A549 (cell line): ENCODE measurements around the gene ZFAND6. TPM values are rescaled to one million over a fixed set of nuclear protein-coding genes. Genes with fewer than 3 reads are reported as not detected.

ENCODE experiments used
- ATAC-seq, 2 experiments: fragments of 200-7000 bp in 1 of 2; fragments of >200 bp in 1 of 2; cut with Nextera tagmentation in 1 of 2; cut with Tn5 transposase in 1 of 2; 3 replicates each; pipeline versions ENCODE4 v1.8.0 to v1.9.1; 2018 to 2020; ENCODE audit warnings: mild to moderate bottlenecking in 1 of 2, moderate library complexity in 1 of 2
- CTCF ChIA-PET: fragments of 300-600 bp; sonication (Branson Sonifier 250); formaldehyde crosslinking; extraction: SDS; loops from one replicate; lab custom pipeline; 2021; ENCODE audit warnings: antibody characterized with exemption, inconsistent platforms; lab: Yijun Ruan, JAX
- POLR2A ChIA-PET: fragments of 350-600 bp; formaldehyde crosslinking; extraction: SDS; loops from one replicate; lab custom pipeline; 2021; ENCODE audit warnings: antibody characterized with exemption, inconsistent platforms; lab: Yijun Ruan, JAX
- DNase-seq, 2 experiments: peaks; one replicate each; pipeline versions ENCODE4 v3.0.0 to v3.0.0-alpha.2; 2011 to 2016; ENCODE audit warnings: low read depth in 1 of 2, low spot score in 1 of 2
- FAIRE-seq: peaks from 2 replicates; lab custom pipeline; 2011; peaks lifted over from hg19 to GRCh38; lab: Jason Lieb, UNC
- H3K27ac ChIP-seq, 2 experiments: fragments of >200 bp; sonication (Bioruptor Twin); formaldehyde crosslinking; 3 replicates each; pipeline ENCODE4 v1.5.1; 2016 to 2017
- H3K4me1 ChIP-seq: fragments of >200 bp; sonication (Bioruptor Twin); formaldehyde crosslinking; 3 replicates; pipeline ENCODE4 v1.6.1; 2016
- H3K4me2 ChIP-seq: fragments of >200 bp; sonication (Bioruptor Twin); formaldehyde crosslinking; 3 replicates; pipeline ENCODE4 v1.6.1; 2016
- H3K4me3 ChIP-seq: fragments of >200 bp; sonication (Bioruptor Twin); formaldehyde crosslinking; 3 replicates; pipeline ENCODE4 v1.5.1; 2016
- H3K9me3 ChIP-seq: fragments of >200 bp; sonication (Bioruptor Twin); formaldehyde crosslinking; 3 replicates; pipeline ENCODE4 v1.6.1; 2016
- BHLHE40 ChIP-seq: IDR thresholded peaks from 2 replicates; pipeline ENCODE4 v1.6.1; 2012; ENCODE audit warnings: low read depth, low read length, inconsistent platforms
- CBX2 ChIP-seq: fragments of 200-600 bp; sonication (generic); IDR thresholded peaks from 2 replicates; pipeline ENCODE4 v1.6.1; 2016; ENCODE audit warnings: low read depth, mild to moderate bottlenecking, borderline replicate concordance
- CBX8 ChIP-seq: fragments of 200-600 bp; sonication (generic); IDR thresholded peaks from 2 replicates; pipeline ENCODE4 v1.6.1; 2016
- CEBPB ChIP-seq, 2 experiments: fragments of >200 bp in 1 of 2; sonication (Bioruptor Twin) in 1 of 2; formaldehyde crosslinking in 1 of 2; IDR thresholded peaks; 2 replicates each; pipeline ENCODE4 v1.6.1; 2012 to 2016
- CHD4 ChIP-seq: fragments of 200-600 bp; sonication (generic); IDR thresholded peaks from 2 replicates; pipeline ENCODE4 v1.6.1; 2016; ENCODE audit warnings: antibody characterized with exemption, mild to moderate bottlenecking, borderline replicate concordance
- E2F6 ChIP-seq: IDR thresholded peaks from 2 replicates; pipeline ENCODE4 v1.6.1; 2012; ENCODE audit warnings: low read depth, borderline replicate concordance
- EHMT2 ChIP-seq: fragments of 200-600 bp; sonication (generic); IDR thresholded peaks from 2 replicates; pipeline ENCODE4 v1.6.1; 2016; ENCODE audit warnings: antibody characterized with exemption, low read depth, mild to moderate bottlenecking, moderate library complexity
- EP300 ChIP-seq, 2 experiments: fragments of >200 bp; sonication (Bioruptor Twin); formaldehyde crosslinking; IDR thresholded peaks; 2 replicates in 1 of 2; 3 replicates in 1 of 2; pipeline ENCODE4 v1.6.1; 2016 to 2017
- ESRRA ChIP-seq: fragments of 150-350 bp; IDR thresholded peaks from 2 replicates; pipeline ENCODE4 v1.6.1; 2014; ENCODE audit warnings: mild to moderate bottlenecking, low read length, borderline replicate concordance
- FOSL2 ChIP-seq, 2 experiments: fragments of 450-650 bp in 1 of 2; fragments of >200 bp in 1 of 2; sonication (Bioruptor Twin) in 1 of 2; formaldehyde crosslinking; IDR thresholded peaks; 2 replicates each; pipeline versions ENCODE4 v1.5.0 to v1.6.1; 2016 to 2020; ENCODE audit warnings: mild to moderate bottlenecking in 1 of 2, moderate library complexity in 1 of 2
- HMGXB4 ChIP-seq: fragments of 250-450 bp; sonication (Bioruptor Pico); IDR thresholded peaks from 2 replicates; pipeline ENCODE4 v1.5.0; 2021; ENCODE audit warnings: mild to moderate bottlenecking, moderate library complexity, borderline replicate concordance
- HOXA7 ChIP-seq: fragments of 250-450 bp; sonication (Bioruptor Pico); IDR thresholded peaks from 2 replicates; pipeline ENCODE4 v1.5.0; 2020; ENCODE audit warnings: mild to moderate bottlenecking, moderate library complexity
- HOXB13 ChIP-seq: fragments of 250-450 bp; sonication (Bioruptor Pico); IDR thresholded peaks from 2 replicates; pipeline ENCODE4 v1.5.0; 2020; ENCODE audit warnings: low read depth, mild to moderate bottlenecking, moderate library complexity
- JUN ChIP-seq, 2 experiments: fragments of >200 bp; sonication (Bioruptor Twin); formaldehyde crosslinking; IDR thresholded peaks; 2 replicates in 1 of 2; 3 replicates in 1 of 2; pipeline ENCODE4 v1.6.1; 2016 to 2017
- JUNB ChIP-seq: fragments of >200 bp; sonication (Bioruptor Twin); formaldehyde crosslinking; IDR thresholded peaks from 2 replicates; pipeline ENCODE4 v1.6.1; 2016
- KDM1A ChIP-seq: fragments of 200-600 bp; sonication (generic); IDR thresholded peaks from 2 replicates; pipeline ENCODE4 v1.6.1; 2016; ENCODE audit warnings: low read depth, mild to moderate bottlenecking
- MAZ ChIP-seq: fragments of 150-350 bp; IDR thresholded peaks from 2 replicates; pipeline ENCODE4 v1.6.1; 2014; ENCODE audit warnings: antibody characterized with exemption, low read depth, low read length, borderline replicate concordance
- NR3C1 ChIP-seq: fragments of >200 bp; sonication (Bioruptor Twin); formaldehyde crosslinking; IDR thresholded peaks from 3 replicates; pipeline ENCODE4 v1.6.1; 2017
- POLR2A ChIP-seq: IDR thresholded peaks from 2 replicates; pipeline ENCODE4 v1.6.1; 2012; ENCODE audit warnings: mild to moderate bottlenecking, low read length
- POLR2AphosphoS2 ChIP-seq: conservative IDR thresholded peaks from 2 replicates; pipeline ENCODE4 v1.6.1; 2012; ENCODE audit warnings: low read length, improper control_type of control experiment, inconsistent platforms
- RAD21 ChIP-seq, 2 experiments: fragments of >200 bp in 1 of 2; sonication (Bioruptor Twin) in 1 of 2; formaldehyde crosslinking in 1 of 2; IDR thresholded peaks in 1 of 2; conservative IDR thresholded peaks in 1 of 2; 2 replicates in 1 of 2; 3 replicates in 1 of 2; pipeline ENCODE4 v1.6.1; 2012 to 2018; ENCODE audit warnings: inconsistent platforms in 1 of 2
- RARB ChIP-seq: fragments of 250-450 bp; sonication (Bioruptor Pico); IDR thresholded peaks from 2 replicates; pipeline ENCODE4 v1.8.0; 2021; ENCODE audit warnings: mild to moderate bottlenecking, moderate library complexity
- RNF2 ChIP-seq: fragments of 200-600 bp; sonication (generic); IDR thresholded peaks from 2 replicates; pipeline ENCODE4 v1.6.1; 2016; ENCODE audit warnings: low read depth, mild to moderate bottlenecking, antibody characterized with exemption, moderate library complexity, borderline replicate concordance
- SREBF2 ChIP-seq: fragments of 450-650 bp; IDR thresholded peaks from 2 replicates; pipeline ENCODE4 v1.6.1; 2014; ENCODE audit warnings: mild to moderate bottlenecking, moderate library complexity
- TFCP2L1 ChIP-seq: fragments of 250-450 bp; sonication (Bioruptor Pico); IDR thresholded peaks from 2 replicates; pipeline ENCODE4 v1.5.0; 2021; ENCODE audit warnings: mild to moderate bottlenecking
- TP53 ChIP-seq: fragments of 250-450 bp; sonication (Bioruptor Pico); IDR thresholded peaks from 2 replicates; pipeline ENCODE4 v1.5.0; 2021; ENCODE audit warnings: mild to moderate bottlenecking, moderate library complexity
- USF2 ChIP-seq: fragments of 450-650 bp; IDR thresholded peaks from 2 replicates; pipeline ENCODE4 v1.6.1; 2014; ENCODE audit warnings: antibody characterized with exemption
- ZFP36 ChIP-seq: fragments of 450-650 bp; IDR thresholded peaks from 2 replicates; pipeline ENCODE4 v1.6.1; 2014; ENCODE audit warnings: borderline replicate concordance; ENCODE audit not compliant: partially characterized antibody
- ZNF302 ChIP-seq: fragments of 250-450 bp; sonication (Bioruptor Pico); IDR thresholded peaks from 2 replicates; pipeline ENCODE4 v1.9.0; 2021; ENCODE audit warnings: inconsistent platforms, mild to moderate bottlenecking, moderate library complexity
- ZSCAN20 ChIP-seq: fragments of 250-450 bp; sonication (Bioruptor Pico); IDR thresholded peaks from 2 replicates; pipeline ENCODE4 v1.8.0; 2022; ENCODE audit warnings: mild to moderate bottlenecking, moderate library complexity
- WGBS: methylation state at CpG from one replicate; pipeline ENCODE4 v1.1.6; 2017; ENCODE audit errors: missing lambda C conversion rate; 5-methylcytosine and 5-hydroxymethylcytosine counted together
- polyA plus RNA-seq, 4 experiments: library from polyadenylated mRNA; depleted of rRNA in 3 of 4; stranded (reverse); fragments of >200 nt; fragmentation: RNase III in 1 of 4; extraction: RNeasy Plus Mini Kit Qiagen cat#74134 plus additional on column Dnase treatment in 1 of 4; gene quantifications; 2 replicates in 3 of 4; 3 replicates in 1 of 4; pipeline ENCODE4 v1.2.3, GENCODE V29; 2011 to 2017
- TF ChIP-seq, protein P1 (sequence below): IDR thresholded peaks from 2 replicates; pipeline ENCODE4 v1.6.1; 2012
- TF ChIP-seq, protein P2 (sequence below): IDR thresholded peaks from 2 replicates; pipeline ENCODE4 v1.6.1; 2012

Gene ZFAND6
- polyA plus RNA-seq, 2 of the 4 experiments (the other 2 are of a cell fraction) = 152 to 307 TPM

GRCh38 chr15:80185152-80185551 is 125.7 kb downstream of the ZFAND6 start:
- WGBS = 87% methylated on average over 2 of the region's 2 CpGs
- no peak for FAIRE-seq
- no peak for ATAC-seq

DNA sequence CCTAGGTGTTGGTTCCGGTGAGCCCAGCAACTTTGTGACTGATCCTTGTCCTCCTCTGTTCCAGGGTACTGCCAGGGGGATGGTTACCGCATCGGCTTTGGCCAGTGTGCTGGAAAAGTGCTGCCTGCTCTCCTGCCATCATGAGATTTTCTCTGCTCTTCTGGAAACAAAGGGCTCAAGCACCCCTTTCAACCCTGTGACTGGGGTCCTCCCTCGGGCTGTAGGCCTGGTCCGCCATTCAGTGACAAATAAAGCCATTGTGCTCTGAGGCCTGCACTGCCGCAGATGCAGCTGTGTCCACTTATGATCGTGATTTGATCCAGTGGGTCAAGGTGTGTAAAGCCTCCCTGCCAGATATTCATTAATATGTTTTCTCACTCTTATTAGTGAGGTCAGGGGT is 126.6 kb downstream of the ZFAND6 start:
- ChIA-PET POLR2A (no interaction called here), CTCF (no interaction called here)
- DNase-seq (no peak), ATAC-seq (no peak), FAIRE-seq (no peak)
- no peaks in the 10 kb centered on the region for H3K9me3 ChIP-seq
- no peak overlapping the region for H3K4me3 ChIP-seq
- WGBS = 92% methylated on average over 7 of the region's 7 CpGs
- H3K27ac ChIP-seq = no peak overlapping the region
- no peak overlapping the region for H3K4me2 ChIP-seq
- TF ChIP-seq EP300 (IDR thresholded peaks at IDR 0.05) (no peak), SREBF2 (no peak), E2F6 (no peak), HOXA7 (no peak), ZNF302 (no peak), CHD4 (no peak), KDM1A (no peak), ZFP36 (no peak), CEBPB (IDR thresholded peaks at IDR 0.05) (no peak), POLR2AphosphoS2 (no peak), CBX8 (no peak), POLR2A (no peak), USF2 (no peak), JUN (IDR thresholded peaks at IDR 0.05) (no peak), EHMT2 (no peak), CBX2 (no peak), ESRRA (no peak)
- no peaks in the 10 kb centered on the region for H3K4me1 ChIP-seq

More at GRCh38 chr15:80185152-80185551, 125.7 kb downstream of the ZFAND6 start:
- ChIA-PET CTCF (interaction anchor here (1.2 to 2.6 kb wide), 5 partner anchors 11 to 23 kb away, joined by 3 to 11 read pairs (median 3); no protein-coding TSS in a partner anchor), POLR2A (no interaction called here)
- Histone ChIP-seq H3K4me2 (no peak overlapping the region), H3K4me1 (no peaks in the 10 kb centered on the region), H3K4me3 (no peak overlapping the region), H3K9me3 (no peaks in the 10 kb centered on the region), H3K27ac (no peak overlapping the region)
- no peak for DNase-seq
- TF ChIP-seq CHD4 (no peak), KDM1A (no peak)
- TF ChIP-seq, all 56 proteins: peak for 0

GRCh38 chr15:80186597-80186996 is 127.1 kb downstream of the ZFAND6 start:
- ChIA-PET POLR2A (no interaction called here), CTCF (interaction anchor here (1.6 kb wide), 1 partner anchor 17 kb away, joined by 3 read pairs; no protein-coding TSS in a partner anchor)
- FAIRE-seq (no peak), ATAC-seq (no peak), DNase-seq (no peak)
- H3K9me3 ChIP-seq = no peaks in the 10 kb centered on the region
- TF ChIP-seq MAZ (no peak), HOXB13 (no peak), RAD21 (conservative IDR thresholded peaks at IDR 0.05 in 1 of 2, IDR thresholded peaks at IDR 0.05 in 1 of 2) (no peak), RARB (no peak), HMGXB4 (no peak), JUNB (no peak), SREBF2 (no peak), FOSL2 (IDR thresholded peaks at IDR 0.05) (no peak), FOSL2 (CRISPR knock-in tag; IDR thresholded peaks at IDR 0.05) (no peak), POLR2AphosphoS2 (no peak), ZNF302 (no peak), ESRRA (no peak), TFCP2L1 (no peak), NR3C1 (no peak), TP53 (CRISPR knock-in tag) (no peak), RNF2 (no peak), CHD4 (no peak), BHLHE40 (no peak), ZSCAN20 (no peak)
- TF ChIP-seq, protein P1, sequence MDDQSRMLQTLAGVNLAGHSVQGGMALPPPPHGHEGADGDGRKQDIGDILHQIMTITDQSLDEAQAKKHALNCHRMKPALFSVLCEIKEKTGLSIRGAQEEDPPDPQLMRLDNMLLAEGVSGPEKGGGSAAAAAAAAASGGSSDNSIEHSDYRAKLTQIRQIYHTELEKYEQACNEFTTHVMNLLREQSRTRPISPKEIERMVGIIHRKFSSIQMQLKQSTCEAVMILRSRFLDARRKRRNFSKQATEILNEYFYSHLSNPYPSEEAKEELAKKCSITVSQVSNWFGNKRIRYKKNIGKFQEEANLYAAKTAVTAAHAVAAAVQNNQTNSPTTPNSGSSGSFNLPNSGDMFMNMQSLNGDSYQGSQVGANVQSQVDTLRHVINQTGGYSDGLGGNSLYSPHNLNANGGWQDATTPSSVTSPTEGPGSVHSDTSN = no peak
- TF ChIP-seq, protein P2, sequence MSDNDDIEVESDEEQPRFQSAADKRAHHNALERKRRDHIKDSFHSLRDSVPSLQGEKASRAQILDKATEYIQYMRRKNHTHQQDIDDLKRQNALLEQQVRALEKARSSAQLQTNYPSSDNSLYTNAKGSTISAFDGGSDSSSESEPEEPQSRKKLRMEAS = no peak
- H3K4me1 ChIP-seq = no peaks in the 10 kb centered on the region
- no peak overlapping the region for H3K27ac ChIP-seq
- 94% methylated on average over 1 of the region's 1 CpG for WGBS
- no peak overlapping the region for H3K4me2 ChIP-seq
- no peak overlapping the region for H3K4me3 ChIP-seq
